ENCODE data around the gene PSMD3. TPM values are rescaled to one million over a fixed set of nuclear protein-coding genes. Genes with fewer than 3 reads are reported as not detected.

PSMD3 gene
- polyA plus RNA-seq, 3 donors, result 112 to 125 (median 121) TPM

DNA sequence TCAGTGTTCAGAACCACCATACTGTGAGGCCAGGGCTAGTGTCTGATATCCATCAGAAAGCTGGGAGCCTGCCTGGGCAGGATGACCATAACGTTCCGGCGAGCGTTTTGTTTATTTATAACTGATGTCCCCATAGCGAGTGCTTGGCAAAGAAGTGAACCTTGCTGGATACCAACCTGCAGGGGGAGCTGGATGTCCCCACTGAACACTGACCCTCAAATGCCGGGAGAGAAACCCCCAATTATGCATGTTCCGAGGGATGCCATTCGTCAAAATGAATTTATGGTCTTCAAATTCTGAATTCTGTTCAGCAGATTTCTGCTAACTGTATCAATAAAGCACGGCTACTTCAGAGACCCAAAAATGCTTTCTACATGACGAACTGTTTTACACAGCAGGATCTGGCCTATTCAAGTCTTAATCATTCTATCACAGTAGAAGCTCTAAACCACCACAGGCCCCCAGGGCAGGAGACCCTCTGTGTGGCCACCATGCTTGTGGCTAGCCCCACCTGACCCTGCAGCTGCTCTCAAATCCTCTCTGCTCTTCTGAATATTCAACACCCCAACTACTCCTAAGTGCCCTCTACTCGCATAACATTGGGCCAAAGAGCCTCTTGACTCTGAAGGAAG, 58.4 kb downstream of the PSMD3 start:
- DNase-seq, result peak; percentile 77

DNA sequence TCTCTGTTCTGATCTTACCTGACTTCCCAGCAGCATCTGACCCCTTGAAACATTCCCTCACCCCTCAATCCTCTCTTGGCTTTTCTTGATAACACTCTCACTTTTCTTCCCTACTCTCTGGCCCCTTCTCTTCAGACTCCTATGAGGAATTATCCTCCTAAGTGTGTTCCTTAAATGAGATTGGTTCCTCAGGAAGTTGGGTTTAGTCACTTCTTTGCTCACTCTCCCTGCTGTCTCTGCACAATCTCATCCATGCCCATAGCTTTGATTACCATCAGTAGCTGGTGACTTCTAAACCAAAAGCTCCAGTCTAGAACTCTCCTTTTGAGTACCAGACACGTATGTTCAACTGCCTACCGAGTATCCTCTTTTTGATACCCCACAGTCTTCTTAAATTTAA, 60.6 kb downstream of the PSMD3 start:
- DNase-seq, result no peak

Other genes starting within 250 kb of the PSMD3 start
- gene GRB7, start 242.9 kb upstream of the PSMD3 start, polyA plus RNA-seq (ENCODE audit: insufficient read length in 3 of 3), result 10 to 100 TPM; 38.0 to 56.5 (median 53.2) TPM
- gene IKZF3, start 116.5 kb upstream of the PSMD3 start, polyA plus RNA-seq (ENCODE audit: insufficient read length in 3 of 3), result under 1 TPM; 0.23 to 0.33 (median 0.30) TPM
- gene ZPBP2, start 112.6 kb upstream of the PSMD3 start, polyA plus RNA-seq (ENCODE audit: insufficient read length in 3 of 3), result not detected
- 10 to 100 TPM; 10.7 to 29.9 (median 21.1) TPM for gene GSDMB, start 62.2 kb upstream of the PSMD3 start, polyA plus RNA-seq (ENCODE audit: insufficient read length in 3 of 3)
- gene ORMDL3, start 53.2 kb upstream of the PSMD3 start, polyA plus RNA-seq (ENCODE audit: insufficient read length in 3 of 3), result 100 to 1,000 TPM in 1 of 3 donors, 10 to 100 TPM in 2; 94.8 to 106 (median 96.6) TPM
- gene LRRC3C, start 53.1 kb upstream of the PSMD3 start, polyA plus RNA-seq (ENCODE audit: insufficient read length in 3 of 3), result not detected
- gene GSDMA, start 17.8 kb upstream of the PSMD3 start, polyA plus RNA-seq (ENCODE audit: insufficient read length in 3 of 3), result 1 to 10 TPM; 2.6 to 3.9 (median 2.7) TPM
- not detected for gene CSF3, start 34.6 kb downstream of the PSMD3 start, polyA plus RNA-seq (ENCODE audit: insufficient read length in 3 of 3)
- 100 to 1,000 TPM; 104 to 132 (median 124) TPM for gene MED24, start 73.6 kb downstream of the PSMD3 start, polyA plus RNA-seq (ENCODE audit: insufficient read length in 3 of 3)
- 10 to 100 TPM; 52.0 to 58.3 (median 55.5) TPM for gene THRA, start 82.2 kb downstream of the PSMD3 start, polyA plus RNA-seq (ENCODE audit: insufficient read length in 3 of 3)
- 1 to 10 TPM; 4.0 to 4.2 (median 4.1) TPM for gene NR1D1, start 119.8 kb downstream of the PSMD3 start, polyA plus RNA-seq (ENCODE audit: insufficient read length in 3 of 3)
- gene MSL1, start 141.2 kb downstream of the PSMD3 start, polyA plus RNA-seq (ENCODE audit: insufficient read length in 3 of 3), result 100 to 1,000 TPM; 136 to 182 (median 159) TPM
- gene CASC3, start 159.7 kb downstream of the PSMD3 start, polyA plus RNA-seq (ENCODE audit: insufficient read length in 3 of 3), result 100 to 1,000 TPM in 2 of 3 donors, 10 to 100 TPM in 1; 87.2 to 115 (median 112) TPM
- gene RAPGEFL1, start 196.7 kb downstream of the PSMD3 start, polyA plus RNA-seq (ENCODE audit: insufficient read length in 3 of 3), result 10 to 100 TPM in 2 of 3 donors, 1 to 10 TPM in 1; 8.1 to 16.2 (median 12.8) TPM
- 10 to 100 TPM; 25.9 to 35.6 (median 34.1) TPM for gene WIPF2, start 238.5 kb downstream of the PSMD3 start, polyA plus RNA-seq (ENCODE audit: insufficient read length in 3 of 3)

Measured in renal pelvis (tissue), 4 donors.